GM19328 (cell line): Measurements from ENCODE around the gene EXOSC2.

ENCODE experiments used
- ATAC-seq: cut with Tn5 transposase; IDR thresholded peaks from one replicate; pipeline ENCODE4 v1.9.1; 2021; ENCODE audit warnings: mild to moderate bottlenecking, moderate library complexity; ENCODE audit not compliant: unreplicated experiment

The EXOSC2 gene

GRCh38 chr9:130696139-130696650 is 2.6 kb downstream of the EXOSC2 start:
- ATAC-seq, result no peak

DNA sequence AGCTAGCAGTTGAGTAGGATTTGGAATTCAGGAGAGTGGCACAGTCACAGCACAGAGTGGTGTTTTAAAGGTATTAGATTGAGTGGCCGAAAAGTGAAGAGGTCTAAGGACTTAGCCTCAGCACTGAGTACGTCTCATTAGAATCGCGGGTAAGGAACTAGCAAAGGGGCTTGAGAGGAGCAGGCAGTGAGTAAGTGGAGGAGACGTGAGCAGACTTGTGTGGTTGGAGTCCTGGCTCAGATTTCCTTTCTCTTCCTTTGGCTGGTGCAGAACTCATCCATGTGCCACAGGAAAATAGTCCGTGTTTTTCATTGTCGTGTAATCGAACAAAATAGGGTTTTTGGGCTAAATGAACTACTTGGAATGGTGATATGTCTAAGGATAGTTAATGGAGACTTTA is 3.4 kb downstream of the EXOSC2 start:
- ATAC-seq, result no peak

DNA sequence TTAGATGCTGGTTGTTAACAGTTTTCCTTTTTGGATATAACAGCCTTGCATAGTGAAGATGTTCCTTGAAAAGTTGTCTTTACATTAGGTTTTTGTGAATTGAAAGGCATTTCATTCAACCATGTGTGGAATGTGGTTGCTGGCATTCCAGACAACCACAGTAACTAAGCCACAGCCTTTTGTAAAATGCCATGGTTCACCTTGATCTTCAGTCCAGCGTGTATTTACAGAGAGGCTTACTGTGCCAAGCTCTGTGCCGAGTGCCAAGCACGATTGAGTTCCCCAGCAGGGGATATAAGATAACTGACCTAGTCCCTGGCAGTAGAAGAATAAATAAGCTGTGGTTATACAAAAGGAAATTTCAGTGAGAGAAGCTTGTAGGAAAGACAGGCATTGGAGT is 4.9 kb downstream of the EXOSC2 start:
- ATAC-seq, result no peak

- ATAC-seq, result no peak
Observed at GRCh38 chr9:130699047-130699446, 5.5 kb downstream of the EXOSC2 start.

DNA sequence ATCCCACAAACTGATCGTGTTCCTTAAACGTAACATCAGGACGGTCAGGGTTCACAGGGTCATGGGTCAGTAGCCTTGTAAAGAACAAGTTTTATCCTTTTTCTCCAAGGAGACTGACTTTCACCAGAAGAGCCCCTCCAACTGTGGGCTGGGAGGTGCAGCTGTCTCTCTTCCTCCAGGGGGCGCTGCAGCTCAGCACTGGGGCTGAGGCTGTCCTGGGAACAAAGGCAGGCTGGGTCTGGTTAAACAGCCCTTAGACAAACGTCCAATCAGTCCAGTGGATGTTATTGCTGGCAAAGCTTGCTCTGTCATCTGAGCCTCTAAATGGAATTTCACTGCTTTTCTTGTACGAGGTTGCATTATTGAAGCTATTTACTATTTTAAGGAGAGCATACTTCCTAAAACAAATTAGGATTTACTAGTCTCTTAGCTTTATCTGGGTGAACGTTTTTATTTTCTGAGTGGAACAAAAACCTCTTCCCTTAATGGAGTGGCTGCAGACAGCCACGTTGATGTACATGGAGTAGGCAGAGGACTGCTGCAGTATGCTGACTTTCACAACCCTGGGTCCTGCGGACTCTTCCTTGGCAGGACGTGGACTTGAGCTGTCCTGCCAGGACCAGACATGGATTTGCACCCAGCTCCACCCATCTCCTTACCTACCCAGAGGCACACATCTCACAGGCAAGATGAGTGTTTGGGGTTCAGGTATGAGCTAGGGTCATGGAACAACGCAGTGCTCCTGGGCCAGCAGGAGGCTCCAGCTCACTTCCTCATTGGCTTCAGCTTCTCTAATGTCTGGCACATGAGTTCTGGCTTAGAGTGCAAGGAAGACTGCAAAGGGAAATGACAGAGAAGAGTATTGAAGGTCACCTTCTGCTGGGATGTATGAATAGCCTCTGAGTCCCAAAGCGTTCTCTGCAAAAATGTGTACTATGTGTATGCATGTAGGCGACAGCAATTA is 7.8 kb downstream of the EXOSC2 start:
- ATAC-seq, result no peak

GRCh38 chr9:130703501-130703900 is 9.9 kb downstream of the EXOSC2 start:
- no peak for ATAC-seq

GRCh38 chr9:130707225-130707976 is 13.8 kb downstream of the EXOSC2 start:
- ATAC-seq, result no peak

DNA sequence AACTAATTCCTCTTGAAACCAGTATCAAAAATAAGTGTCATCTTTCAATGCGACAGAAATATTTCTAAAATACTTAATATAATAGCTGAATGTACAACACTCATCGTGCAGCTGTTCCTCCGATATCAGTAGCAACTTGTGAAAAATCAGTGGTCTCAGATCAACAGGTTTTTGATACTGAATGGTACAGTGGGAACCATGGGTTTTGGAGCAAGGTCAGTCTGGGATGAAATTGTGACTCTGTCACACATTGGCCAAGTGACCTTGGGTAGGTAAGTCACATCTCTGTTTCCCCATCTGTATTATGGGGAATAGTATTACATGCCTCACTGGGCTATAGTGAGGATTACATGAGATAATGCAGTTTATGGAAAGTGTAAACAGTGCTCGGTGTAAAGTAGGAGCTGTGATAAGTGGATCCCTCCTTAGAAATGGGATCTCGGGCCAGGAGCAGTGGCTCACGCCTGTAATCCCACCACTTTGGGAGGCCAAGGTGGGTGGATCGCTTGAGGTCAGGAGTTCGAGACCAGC is 17.3 kb downstream of the EXOSC2 start:
- ATAC-seq, result no peak

- ATAC-seq, result no peak
Observed at GRCh38 chr9:130711469-130711868, 17.9 kb downstream of the EXOSC2 start.

- ATAC-seq, result peak; percentile 95
Observed at GRCh38 chr9:130712564-130713285, 19.1 kb downstream of the EXOSC2 start.

- ATAC-seq, result no peak
Observed at GRCh38 chr9:130713286-130713960, 19.8 kb downstream of the EXOSC2 start.

DNA sequence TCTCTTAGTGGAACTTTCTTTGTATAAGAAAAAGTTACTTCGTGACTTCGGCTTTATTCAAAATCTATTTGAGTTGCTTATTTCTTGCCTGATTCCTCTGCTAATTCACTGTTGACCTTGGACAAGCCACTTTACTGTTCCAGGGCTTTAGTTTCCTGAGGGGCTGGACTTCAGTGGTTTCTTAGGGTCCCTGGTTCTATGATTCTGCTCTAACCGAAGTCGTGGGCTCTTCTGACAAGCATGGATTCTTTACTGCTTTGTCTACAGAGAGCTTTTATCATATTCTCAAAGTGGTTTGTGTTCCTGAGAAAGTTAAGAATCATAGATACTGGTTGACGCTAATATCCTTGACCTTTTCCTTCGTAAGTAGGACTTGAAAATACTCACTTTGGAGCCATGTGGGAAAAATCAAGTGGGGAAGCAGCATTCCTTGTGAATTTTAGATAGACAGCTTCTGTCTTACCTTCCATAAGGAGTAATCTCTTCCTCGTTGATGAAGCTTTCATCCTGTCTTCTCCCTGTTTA is 21.1 kb downstream of the EXOSC2 start:
- no peak for ATAC-seq

- no peak for ATAC-seq
Observed at GRCh38 chr9:130715270-130715669, 21.7 kb downstream of the EXOSC2 start.

DNA sequence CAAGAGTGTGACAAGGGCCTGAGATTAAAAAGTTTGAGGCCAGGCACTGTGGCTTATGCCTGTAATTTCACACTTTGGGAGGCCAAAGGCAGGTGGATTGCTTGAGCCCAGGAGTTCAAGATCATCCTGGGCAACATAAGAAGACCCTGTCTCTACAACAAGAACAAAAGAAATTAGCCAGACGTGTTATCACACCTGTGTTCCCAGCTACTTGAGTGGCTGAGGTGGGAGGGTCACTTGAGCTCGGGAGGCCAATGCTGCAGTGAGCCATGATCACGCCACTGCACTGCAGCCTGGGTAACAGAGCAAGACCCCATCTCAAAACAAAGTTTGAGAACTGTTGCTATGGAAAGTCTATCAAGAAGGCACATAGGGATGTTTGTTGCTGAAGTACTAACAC is 25.0 kb downstream of the EXOSC2 start:
- no peak for ATAC-seq

DNA sequence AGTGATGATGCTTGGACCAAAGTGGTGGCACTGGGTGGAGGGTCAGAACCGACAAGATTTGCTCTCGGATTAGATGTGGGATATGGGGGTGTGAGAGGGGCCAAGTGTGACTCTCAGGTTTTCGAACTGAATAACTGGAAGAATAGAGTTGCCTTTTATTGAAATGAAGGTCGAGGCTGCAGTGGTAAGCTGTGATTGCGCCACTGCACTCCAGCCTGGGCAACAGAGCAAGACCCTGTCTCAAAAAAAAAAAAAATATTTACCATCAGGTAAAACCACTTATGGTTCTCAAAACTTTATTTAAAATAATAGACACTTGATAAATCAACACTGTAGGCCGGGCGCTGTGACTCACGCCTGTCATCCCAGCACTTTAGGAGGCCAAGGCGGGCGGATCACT is 27.2 kb downstream of the EXOSC2 start:
- ATAC-seq, result no peak

GRCh38 chr9:130728721-130729120 is 35.1 kb downstream of the EXOSC2 start:
- ATAC-seq, result no peak

DNA sequence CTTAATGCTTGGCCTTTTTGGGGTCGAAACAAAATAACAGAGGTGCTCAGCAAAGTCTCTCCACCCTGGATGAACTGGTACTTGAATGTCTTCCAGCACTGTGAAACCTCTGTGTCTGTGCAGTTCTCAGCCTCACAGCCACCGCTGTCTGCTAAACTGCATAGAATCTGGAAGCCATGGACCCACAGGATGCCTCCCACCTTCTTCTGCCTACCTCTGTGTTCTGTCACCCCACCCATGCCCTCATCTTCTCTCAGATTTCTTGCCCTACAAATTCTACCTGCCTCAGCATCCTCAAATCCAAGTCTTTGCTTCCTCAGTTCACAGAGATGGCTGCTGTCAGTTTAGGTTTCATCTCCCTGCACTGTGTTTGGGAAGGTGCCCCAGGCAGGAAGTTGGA is 35.6 kb downstream of the EXOSC2 start:
- no peak for ATAC-seq

DNA sequence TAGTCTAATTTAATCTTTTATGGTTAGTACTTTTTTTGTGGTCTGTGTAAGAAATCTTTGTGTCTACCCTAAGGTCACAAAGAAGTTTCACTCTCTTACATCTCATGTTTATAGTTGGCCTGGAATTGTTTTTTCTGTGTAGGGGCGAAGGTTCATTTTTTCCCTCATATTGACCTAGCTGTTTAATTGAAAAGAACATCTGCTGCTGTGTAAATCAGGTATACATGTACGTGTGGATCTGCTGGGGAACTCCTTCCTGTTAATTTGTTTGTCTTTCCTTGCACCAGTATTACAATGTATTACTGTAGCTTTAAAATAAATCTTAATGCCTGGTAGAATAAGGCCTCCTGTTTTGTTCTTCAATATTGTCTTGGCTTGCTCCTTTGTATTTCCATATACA is 37.8 kb downstream of the EXOSC2 start:
- ATAC-seq, result no peak

GRCh38 chr9:130732136-130732535 is 38.6 kb downstream of the EXOSC2 start:
- no peak for ATAC-seq

- ATAC-seq, result no peak
Observed at GRCh38 chr9:130732793-130733221, 39.2 kb downstream of the EXOSC2 start.
